HL-60 (cell line): ENCODE data around the gene CHDH.

Experiments used
- CTCF ChIP-seq: IDR thresholded peaks from one replicate; pipeline ENCODE4 v1.5.1; 2011; ENCODE audit warnings: low read length, control low read depth, inconsistent platforms; ENCODE audit not compliant: insufficient read depth
- REST ChIP-seq: IDR thresholded peaks from 2 replicates; pipeline ENCODE4 v1.6.1; 2012; ENCODE audit warnings: low read depth; ENCODE audit not compliant: insufficient replicate concordance

GRCh38 chr3:53815067-53815466, 31.2 kb downstream of the CHDH start:
- TF ChIP-seq CTCF (no peak), REST (no peak)
